Ascending aorta (tissue), 2 donors: ENCODE data around the gene GRAMD4. TPM values are rescaled to one million over a fixed set of nuclear protein-coding genes. Genes with fewer than 3 reads are reported as not detected.

Source experiments
- DNase-seq, 2 donors: peaks; one replicate each; pipeline ENCODE4 v3.0.0-alpha.2; 2019; ENCODE audit warnings: low spot score in 2 of 2
- H3K27ac ChIP-seq, 2 donors: fragments of 200-600 bp; sonication (generic); one replicate each; pipeline ENCODE4 v1.5.1; 2016 to 2017; ENCODE audit warnings: mild to moderate bottlenecking in 1 of 2
- H3K27me3 ChIP-seq: fragments of 200-600 bp; sonication (generic); one replicate; pipeline ENCODE4 v1.5.1; 2017
- H3K36me3 ChIP-seq, 2 donors: fragments of 200-600 bp; sonication (generic); one replicate each; pipeline ENCODE4 v1.5.1; 2016
- H3K4me1 ChIP-seq, 2 donors: fragments of 200-600 bp; sonication (generic); one replicate each; pipeline ENCODE4 v1.5.1; 2016 to 2017; ENCODE audit warnings: mild to moderate bottlenecking in 1 of 2
- H3K4me3 ChIP-seq, 2 donors: fragments of 200-600 bp; sonication (generic); one replicate each; pipeline ENCODE4 v1.5.1; 2016 to 2017; ENCODE audit warnings: mild to moderate bottlenecking in 1 of 2
- H3K9me3 ChIP-seq, 2 donors: fragments of 200-600 bp; sonication (generic); one replicate each; pipeline ENCODE4 v1.5.1; 2016
- intact Hi-C: fragments of 100-400 bp; cut with DNase I; formaldehyde crosslinking; loops from one replicate; pipeline ENCODE4 v1.15.1; 2023
- total RNA-seq: library from RNA; depleted of rRNA; stranded (reverse); fragments of >200 nt; gene quantifications from one replicate; pipeline ENCODE4 v1.1.0, GENCODE V29; 2016
- TF ChIP-seq, protein P1 (sequence below), 3 experiments: fragments of 200-600 bp in 2 of 3; fragments of 450-650 bp in 1 of 3; sonication (generic) in 2 of 3; IDR thresholded peaks; one replicate each; pipeline ENCODE4 v1.5.1; 2016 to 2019; ENCODE audit warnings: antibody characterized with exemption in 3 of 3, mild to moderate bottlenecking in 1 of 3, moderate library complexity in 1 of 3

Gene GRAMD4
- total RNA-seq, 1 donor from 2014 or later: 20.2 TPM

GRCh38 chr22:46701262-46701661 lies 81.1 kb downstream of the GRAMD4 start:
- TF ChIP-seq, protein P1, sequence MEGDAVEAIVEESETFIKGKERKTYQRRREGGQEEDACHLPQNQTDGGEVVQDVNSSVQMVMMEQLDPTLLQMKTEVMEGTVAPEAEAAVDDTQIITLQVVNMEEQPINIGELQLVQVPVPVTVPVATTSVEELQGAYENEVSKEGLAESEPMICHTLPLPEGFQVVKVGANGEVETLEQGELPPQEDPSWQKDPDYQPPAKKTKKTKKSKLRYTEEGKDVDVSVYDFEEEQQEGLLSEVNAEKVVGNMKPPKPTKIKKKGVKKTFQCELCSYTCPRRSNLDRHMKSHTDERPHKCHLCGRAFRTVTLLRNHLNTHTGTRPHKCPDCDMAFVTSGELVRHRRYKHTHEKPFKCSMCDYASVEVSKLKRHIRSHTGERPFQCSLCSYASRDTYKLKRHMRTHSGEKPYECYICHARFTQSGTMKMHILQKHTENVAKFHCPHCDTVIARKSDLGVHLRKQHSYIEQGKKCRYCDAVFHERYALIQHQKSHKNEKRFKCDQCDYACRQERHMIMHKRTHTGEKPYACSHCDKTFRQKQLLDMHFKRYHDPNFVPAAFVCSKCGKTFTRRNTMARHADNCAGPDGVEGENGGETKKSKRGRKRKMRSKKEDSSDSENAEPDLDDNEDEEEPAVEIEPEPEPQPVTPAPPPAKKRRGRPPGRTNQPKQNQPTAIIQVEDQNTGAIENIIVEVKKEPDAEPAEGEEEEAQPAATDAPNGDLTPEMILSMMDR (IDR thresholded peaks at IDR 0.05): no peak
- Histone ChIP-seq H3K27me3 (no peaks in the 10 kb centered on the region), H3K4me1 (no peaks in the 10 kb centered on the region), H3K9me3 (no peaks in the 10 kb centered on the region), H3K27ac (no peak overlapping the region), H3K4me3 (no peak overlapping the region), H3K36me3 (peaks cover 86 to 89% of the 10 kb centered on the region in 2 donors)
- intact Hi-C loops: no loop called here
- DNase-seq: no peak

DNA sequence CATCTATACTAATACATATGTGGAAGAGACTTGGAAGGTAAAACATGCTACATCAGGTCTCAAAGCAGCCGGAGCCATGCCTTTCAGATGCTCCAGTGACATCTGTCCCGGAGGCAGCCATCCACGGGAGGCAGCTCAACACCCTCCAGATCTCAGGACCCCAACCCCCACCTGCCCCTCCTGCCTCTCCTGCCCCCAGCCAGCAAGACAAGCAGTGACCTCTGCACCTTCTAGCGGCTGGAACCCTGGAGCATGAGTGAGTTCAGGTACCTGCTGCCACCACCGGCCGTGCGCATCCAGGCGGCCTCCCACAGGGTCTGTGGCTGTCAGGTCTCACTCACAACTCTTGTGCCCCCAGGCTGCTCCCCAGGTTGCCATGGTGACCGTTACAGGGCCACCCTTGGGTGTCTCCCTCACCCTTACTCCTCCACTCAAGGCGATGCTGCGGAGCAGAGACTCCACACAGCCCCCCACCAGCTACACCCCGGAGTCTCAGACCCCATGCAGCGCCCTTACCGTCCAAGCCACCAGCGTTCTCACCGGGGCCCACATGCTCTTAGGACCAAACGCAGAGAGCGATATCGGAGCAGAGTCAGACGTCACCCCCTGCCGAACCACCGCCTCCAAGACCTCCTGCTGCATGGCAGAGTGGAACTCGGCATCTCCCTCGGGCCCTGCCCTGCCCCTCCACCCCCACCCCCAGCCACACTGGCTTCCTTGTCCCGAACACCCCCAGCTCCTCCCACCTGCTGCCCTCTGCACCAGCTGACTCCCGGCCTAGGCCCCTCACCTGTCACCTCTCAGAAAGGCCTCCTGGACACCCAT lies 83.2 kb downstream of the GRAMD4 start:
- Histone ChIP-seq H3K27me3 (no peaks in the 10 kb centered on the region), H3K36me3 (peaks cover 85 to 86% of the 10 kb centered on the region in 2 donors), H3K9me3 (no peaks in the 10 kb centered on the region), H3K27ac (no peak overlapping the region), H3K4me3 (no peak overlapping the region), H3K4me1 (no peaks in the 10 kb centered on the region)
- no peak for DNase-seq
- TF ChIP-seq, protein P1 (IDR thresholded peaks at IDR 0.05): no peak
- intact Hi-C loops: no loop called here

- Histone ChIP-seq H3K4me1 (no peaks in the 10 kb centered on the region), H3K9me3 (no peaks in the 10 kb centered on the region), H3K27ac (no peak overlapping the region), H3K36me3 (peaks cover 84 to 86% of the 10 kb centered on the region in 2 donors), H3K4me3 (no peak overlapping the region), H3K27me3 (no peaks in the 10 kb centered on the region)
- DNase-seq: no peak
- TF ChIP-seq, protein P1 (IDR thresholded peaks at IDR 0.05): no peak
- intact Hi-C loops: no loop called here
Measured at GRCh38 chr22:46703996-46704370, 83.8 kb downstream of the GRAMD4 start.

GRCh38 chr22:46706060-46706459 lies 85.9 kb downstream of the GRAMD4 start:
- intact Hi-C loops: no loop called here
- Histone ChIP-seq H3K4me3 (no peak overlapping the region), H3K27ac (no peak overlapping the region), H3K9me3 (no peaks in the 10 kb centered on the region), H3K27me3 (no peaks in the 10 kb centered on the region), H3K36me3 (peaks cover 83 to 86% of the 10 kb centered on the region in 2 donors), H3K4me1 (no peaks in the 10 kb centered on the region)
- TF ChIP-seq, protein P1 (IDR thresholded peaks at IDR 0.05): no peak
- no peak for DNase-seq

DNA sequence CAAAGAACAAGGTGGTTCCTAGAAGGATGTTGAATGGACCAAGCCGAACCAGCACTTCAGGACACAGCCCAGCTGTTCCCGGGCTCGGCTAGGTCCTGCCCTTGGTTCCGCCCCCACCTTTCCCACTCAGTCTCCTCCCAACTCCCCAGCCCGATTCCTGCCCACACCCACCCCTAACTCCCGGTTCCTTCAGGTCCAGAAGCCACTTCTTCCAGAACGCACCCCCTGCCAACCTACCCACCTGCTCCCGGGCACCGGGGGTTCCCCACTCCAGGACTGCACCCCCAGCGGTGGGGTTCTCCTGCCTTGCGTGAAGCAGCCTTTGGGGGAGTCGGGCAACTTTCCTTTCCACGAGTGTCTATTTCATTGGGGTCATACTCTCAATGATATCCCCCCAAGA lies 87.1 kb downstream of the GRAMD4 start:
- H3K4me3 ChIP-seq: no peak overlapping the region
- H3K36me3 ChIP-seq: peaks cover 86 to 90% of the 10 kb centered on the region in 2 donors
- TF ChIP-seq, protein P1 (IDR thresholded peaks at IDR 0.05): no peak
- H3K9me3 ChIP-seq: no peaks in the 10 kb centered on the region
- intact Hi-C loops: no loop called here
- H3K27ac ChIP-seq: no peak overlapping the region
- no peaks in the 10 kb centered on the region for H3K4me1 ChIP-seq
- no peaks in the 10 kb centered on the region for H3K27me3 ChIP-seq
- no peak for DNase-seq
